Muscle layer of colon (tissue), 2 donors: ENCODE results near the gene GNG13.

Experiments used
- H3K27ac ChIP-seq: one replicate; pipeline ENCODE4 v1.7.0; 2013; ENCODE audit warnings: low read depth, mild to moderate bottlenecking, low read length, moderate library complexity
- H3K27me3 ChIP-seq, 2 donors: one replicate each; pipeline ENCODE4 v1.7.0; 2013; ENCODE audit warnings: low read length in 2 of 2, mild to moderate bottlenecking in 2 of 2; ENCODE audit not compliant: insufficient read depth in 2 of 2, control insufficient read depth in 1 of 2
- H3K36me3 ChIP-seq: one replicate; pipeline ENCODE4 v1.7.0; 2013; ENCODE audit warnings: mild to moderate bottlenecking, low read length; ENCODE audit not compliant: insufficient read depth
- H3K4me1 ChIP-seq: one replicate; pipeline ENCODE4 v1.7.0; 2013; ENCODE audit warnings: mild to moderate bottlenecking, low read length; ENCODE audit not compliant: insufficient read depth
- H3K4me3 ChIP-seq, 2 donors: one replicate each; pipeline ENCODE4 v1.7.0; 2013; ENCODE audit warnings: low read length in 2 of 2, low read depth in 1 of 2, mild to moderate bottlenecking in 1 of 2, moderate library complexity in 1 of 2
- H3K9ac ChIP-seq: one replicate; pipeline ENCODE4 v1.7.0; 2013; ENCODE audit warnings: low read length
- H3K9me3 ChIP-seq: one replicate; pipeline ENCODE4 v1.7.0; 2013; ENCODE audit warnings: mild to moderate bottlenecking, low read length
- donor health status: abdominal sarcoma.
- donor health status: Adenocarcinoma of cecum.

GNG13 gene

GRCh38 chr16:797120-797420 is 3.5 kb downstream of the GNG13 start:
- no peak overlapping the region for H3K9ac ChIP-seq
- H3K9me3 ChIP-seq, result no peaks in the 10 kb centered on the region
- no peak overlapping the region for H3K27ac ChIP-seq
- H3K4me1 ChIP-seq, result no peaks in the 10 kb centered on the region
- no peaks in the 10 kb centered on the region for H3K36me3 ChIP-seq
- H3K27me3 ChIP-seq, result peaks cover 7 to 45% of the 10 kb centered on the region in 2 donors
- H3K4me3 ChIP-seq, result no peak overlapping the region

- no peak overlapping the region for H3K9ac ChIP-seq
- no peak overlapping the region for H3K27ac ChIP-seq
- H3K27me3 ChIP-seq, result peaks cover 7 to 40% of the 10 kb centered on the region in 2 donors
- no peak overlapping the region for H3K4me3 ChIP-seq
- no peaks in the 10 kb centered on the region for H3K36me3 ChIP-seq
- H3K9me3 ChIP-seq, result no peaks in the 10 kb centered on the region
- no peaks in the 10 kb centered on the region for H3K4me1 ChIP-seq
Observed at GRCh38 chr16:796296-797119, 4.0 kb downstream of the GNG13 start.

GRCh38 chr16:795580-796229 is 4.8 kb downstream of the GNG13 start:
- no peaks in the 10 kb centered on the region for H3K9me3 ChIP-seq
- H3K4me3 ChIP-seq, result no peak overlapping the region
- H3K27me3 ChIP-seq, result peaks cover 0 to 32% of the 10 kb centered on the region in 2 donors
- H3K36me3 ChIP-seq, result no peaks in the 10 kb centered on the region
- H3K4me1 ChIP-seq, result no peaks in the 10 kb centered on the region
- H3K9ac ChIP-seq, result no peak overlapping the region
- H3K27ac ChIP-seq, result no peak overlapping the region

GRCh38 chr16:794853-795466 is 5.6 kb downstream of the GNG13 start:
- no peaks in the 10 kb centered on the region for H3K36me3 ChIP-seq
- H3K27ac ChIP-seq, result no peak overlapping the region
- no peak overlapping the region for H3K9ac ChIP-seq
- H3K9me3 ChIP-seq, result no peaks in the 10 kb centered on the region
- H3K4me3 ChIP-seq, result no peak overlapping the region
- H3K4me1 ChIP-seq, result no peaks in the 10 kb centered on the region
- H3K27me3 ChIP-seq, result peaks cover 0 to 24% of the 10 kb centered on the region in 2 donors

- Histone ChIP-seq H3K27ac (no peak overlapping the region), H3K4me1 (peaks cover 1% of the 10 kb centered on the region), H3K4me3 (no peak overlapping the region), H3K9ac (no peak overlapping the region), H3K36me3 (no peaks in the 10 kb centered on the region), H3K27me3 (peaks cover 0 to 23% of the 10 kb centered on the region in 2 donors), H3K9me3 (no peaks in the 10 kb centered on the region)
Observed at GRCh38 chr16:794091-794822, 6.3 kb downstream of the GNG13 start.

- Histone ChIP-seq H3K4me1 (peaks cover 7% of the 10 kb centered on the region), H3K9ac (no peak overlapping the region), H3K27me3 (peaks cover 0 to 18% of the 10 kb centered on the region in 2 donors), H3K36me3 (no peaks in the 10 kb centered on the region), H3K9me3 (no peaks in the 10 kb centered on the region), H3K27ac (no peak overlapping the region), H3K4me3 (no peak overlapping the region)
Observed at GRCh38 chr16:793414-793813, 7.1 kb downstream of the GNG13 start.

- H3K4me1 ChIP-seq, result peaks cover 10% of the 10 kb centered on the region
- H3K9me3 ChIP-seq, result no peaks in the 10 kb centered on the region
- no peak overlapping the region for H3K27ac ChIP-seq
- no peaks in the 10 kb centered on the region for H3K36me3 ChIP-seq
- H3K9ac ChIP-seq, result no peak overlapping the region
- no peak overlapping the region for H3K4me3 ChIP-seq
- H3K27me3 ChIP-seq, result peaks cover 0 to 13% of the 10 kb centered on the region in 2 donors
Observed at GRCh38 chr16:792221-792995, 8.1 kb downstream of the GNG13 start.

GRCh38 chr16:791131-791530 is 9.4 kb downstream of the GNG13 start:
- Histone ChIP-seq H3K9me3 (no peaks in the 10 kb centered on the region), H3K36me3 (no peaks in the 10 kb centered on the region)

GRCh38 chr16:790086-790485 is 10.4 kb downstream of the GNG13 start:
- no peaks in the 10 kb centered on the region for H3K9me3 ChIP-seq
- peaks cover 13% of the 10 kb centered on the region for H3K4me1 ChIP-seq
- H3K36me3 ChIP-seq, result no peaks in the 10 kb centered on the region

More at GRCh38 chr16:791131-791530, 9.4 kb downstream of the GNG13 start:
- Histone ChIP-seq H3K4me1 (peaks cover 13% of the 10 kb centered on the region), H3K4me3 (no peak overlapping the region), H3K27me3 (peaks cover 0 to 2% of the 10 kb centered on the region in 2 donors), H3K27ac (no peak overlapping the region), H3K9ac (no peak overlapping the region)

GRCh38 chr16:789191-789850 is 11.2 kb downstream of the GNG13 start:
- H3K4me3 ChIP-seq, result peak overlapping the region in 1 of 2 donors; percentile 56
- H3K27ac ChIP-seq, result no peak overlapping the region
- H3K36me3 ChIP-seq, result no peaks in the 10 kb centered on the region
- H3K9me3 ChIP-seq, result no peaks in the 10 kb centered on the region
- H3K9ac ChIP-seq, result no peak overlapping the region
- H3K27me3 ChIP-seq, result no peaks in the 10 kb centered on the region
- peaks cover 13% of the 10 kb centered on the region for H3K4me1 ChIP-seq

More at GRCh38 chr16:790086-790485, 10.4 kb downstream of the GNG13 start:
- Histone ChIP-seq H3K27ac (no peak overlapping the region), H3K9ac (no peak overlapping the region), H3K27me3 (no peaks in the 10 kb centered on the region), H3K4me3 (no peak overlapping the region)
